ENCODE results near the gene GAREM2.

GRCh38 chr2:26214759-26215158 lies 41.9 kb downstream of the GAREM2 start:
- TF ChIP-seq EP300 (IDR thresholded peaks at IDR 0.05) (no peak), ZSCAN20 (CRISPR knock-in tag; IDR thresholded peaks at IDR 0.05) (no peak), TFCP2L1 (CRISPR knock-in tag; IDR thresholded peaks at IDR 0.05) (no peak), FOSB (CRISPR knock-in tag; IDR thresholded peaks at IDR 0.05) (no peak), RAD21 (conservative IDR thresholded peaks at IDR 0.05 in 1 of 2, IDR thresholded peaks at IDR 0.05 in 1 of 2) (no peak), SMC3 (IDR thresholded peaks at IDR 0.05) (no peak), MYC (IDR thresholded peaks at IDR 0.05; ENCODE audit: borderline replicate concordance, low read length) (no peak), ATOH8 (CRISPR knock-in tag; IDR thresholded peaks at IDR 0.05; ENCODE audit: low read depth) (no peak), NFE2L2 (conservative IDR thresholded peaks at IDR 0.05; ENCODE audit: low read length) (no peak), RARB (CRISPR knock-in tag; IDR thresholded peaks at IDR 0.05) (no peak), KDM1A (IDR thresholded peaks at IDR 0.05; ENCODE audit: low read depth) (no peak), POLR2A (IDR thresholded peaks at IDR 0.05; ENCODE audit: low read length) (no peak), HES2 (IDR thresholded peaks at IDR 0.05) (no peak)
- TF ChIP-seq, protein P1, sequence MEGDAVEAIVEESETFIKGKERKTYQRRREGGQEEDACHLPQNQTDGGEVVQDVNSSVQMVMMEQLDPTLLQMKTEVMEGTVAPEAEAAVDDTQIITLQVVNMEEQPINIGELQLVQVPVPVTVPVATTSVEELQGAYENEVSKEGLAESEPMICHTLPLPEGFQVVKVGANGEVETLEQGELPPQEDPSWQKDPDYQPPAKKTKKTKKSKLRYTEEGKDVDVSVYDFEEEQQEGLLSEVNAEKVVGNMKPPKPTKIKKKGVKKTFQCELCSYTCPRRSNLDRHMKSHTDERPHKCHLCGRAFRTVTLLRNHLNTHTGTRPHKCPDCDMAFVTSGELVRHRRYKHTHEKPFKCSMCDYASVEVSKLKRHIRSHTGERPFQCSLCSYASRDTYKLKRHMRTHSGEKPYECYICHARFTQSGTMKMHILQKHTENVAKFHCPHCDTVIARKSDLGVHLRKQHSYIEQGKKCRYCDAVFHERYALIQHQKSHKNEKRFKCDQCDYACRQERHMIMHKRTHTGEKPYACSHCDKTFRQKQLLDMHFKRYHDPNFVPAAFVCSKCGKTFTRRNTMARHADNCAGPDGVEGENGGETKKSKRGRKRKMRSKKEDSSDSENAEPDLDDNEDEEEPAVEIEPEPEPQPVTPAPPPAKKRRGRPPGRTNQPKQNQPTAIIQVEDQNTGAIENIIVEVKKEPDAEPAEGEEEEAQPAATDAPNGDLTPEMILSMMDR (IDR thresholded peaks at IDR 0.05), result no peak

All from A549 (cell line).